ENCODE measurements around the gene SRPX2. TPM values are rescaled to one million over a fixed set of nuclear protein-coding genes. Genes with fewer than 3 reads are reported as not detected.
A peak's percentile ranks its signal among the peaks of the same experiment; 100 is the strongest.

Gene SRPX2
- 9.0 and 31.6 TPM in 2 replicates for total RNA-seq

- DNase-seq (ENCODE audit: low read depth) (peak; percentile 90), FAIRE-seq (peak; percentile 32)
- H3K4me3 ChIP-seq (ENCODE audit: low read depth, low read length) = peak within 1 kb of the TSS; percentile 23
Observed at GRCh38 chrX:100643956-100644860, at the start of gene SRPX2. Gene SRPX2 (plus strand): TSS chrX:100644199. CDS start chrX:100646323, 2,124 bp downstream.

DNA sequence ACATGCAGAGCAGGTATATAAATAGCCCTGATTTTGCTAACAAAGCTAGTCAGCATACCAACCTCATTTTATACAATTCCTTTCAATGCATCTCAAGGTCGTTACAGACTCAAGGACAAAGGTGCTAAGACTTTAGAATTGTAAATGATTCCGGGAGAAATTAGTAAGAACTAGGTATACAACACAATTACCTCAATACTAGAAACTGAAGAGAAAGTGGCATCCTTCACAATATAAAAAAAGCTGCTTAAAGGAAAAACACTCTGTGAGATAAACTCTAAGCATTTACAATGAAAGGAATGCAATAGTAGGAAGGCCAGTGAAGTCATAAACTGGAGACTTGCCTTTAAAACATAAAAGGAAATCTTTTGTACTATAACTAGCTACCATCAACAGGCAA lies 47.4 kb upstream of the SRPX2 start:
- FAIRE-seq = no peak

More at GRCh38 chrX:100643956-100644860, at the start of gene SRPX2:
- TF ChIP-seq, protein P1, sequence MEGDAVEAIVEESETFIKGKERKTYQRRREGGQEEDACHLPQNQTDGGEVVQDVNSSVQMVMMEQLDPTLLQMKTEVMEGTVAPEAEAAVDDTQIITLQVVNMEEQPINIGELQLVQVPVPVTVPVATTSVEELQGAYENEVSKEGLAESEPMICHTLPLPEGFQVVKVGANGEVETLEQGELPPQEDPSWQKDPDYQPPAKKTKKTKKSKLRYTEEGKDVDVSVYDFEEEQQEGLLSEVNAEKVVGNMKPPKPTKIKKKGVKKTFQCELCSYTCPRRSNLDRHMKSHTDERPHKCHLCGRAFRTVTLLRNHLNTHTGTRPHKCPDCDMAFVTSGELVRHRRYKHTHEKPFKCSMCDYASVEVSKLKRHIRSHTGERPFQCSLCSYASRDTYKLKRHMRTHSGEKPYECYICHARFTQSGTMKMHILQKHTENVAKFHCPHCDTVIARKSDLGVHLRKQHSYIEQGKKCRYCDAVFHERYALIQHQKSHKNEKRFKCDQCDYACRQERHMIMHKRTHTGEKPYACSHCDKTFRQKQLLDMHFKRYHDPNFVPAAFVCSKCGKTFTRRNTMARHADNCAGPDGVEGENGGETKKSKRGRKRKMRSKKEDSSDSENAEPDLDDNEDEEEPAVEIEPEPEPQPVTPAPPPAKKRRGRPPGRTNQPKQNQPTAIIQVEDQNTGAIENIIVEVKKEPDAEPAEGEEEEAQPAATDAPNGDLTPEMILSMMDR (IDR thresholded peaks at IDR 0.05; ENCODE audit: insufficient read depth, low read length, severe bottlenecking) = no peak
- Histone ChIP-seq H3K27me3 (ENCODE audit: control insufficient read depth, insufficient read depth, low read length) (no peaks in the 10 kb centered on the region), H3K36me3 (ENCODE audit: control insufficient read depth, insufficient read depth, low read length) (no peaks in the 10 kb centered on the region)

DNA sequence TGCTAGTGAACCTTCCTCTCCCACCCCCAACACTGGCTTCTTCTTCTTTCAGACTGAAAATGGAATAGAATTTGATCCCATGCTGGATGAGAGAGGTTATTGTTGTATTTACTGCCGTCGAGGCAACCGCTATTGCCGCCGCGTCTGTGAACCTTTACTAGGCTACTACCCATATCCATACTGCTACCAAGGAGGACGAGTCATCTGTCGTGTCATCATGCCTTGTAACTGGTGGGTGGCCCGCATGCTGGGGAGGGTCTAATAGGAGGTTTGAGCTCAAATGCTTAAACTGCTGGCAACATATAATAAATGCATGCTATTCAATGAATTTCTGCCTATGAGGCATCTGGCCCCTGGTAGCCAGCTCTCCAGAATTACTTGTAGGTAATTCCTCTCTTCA lies 44.5 kb upstream of the SRPX2 start:
- DNase-seq (ENCODE audit: low read depth) (no peak), FAIRE-seq (no peak)
- TF ChIP-seq, protein P1 (IDR thresholded peaks at IDR 0.05; ENCODE audit: insufficient read depth, low read length, severe bottlenecking) = no peak
- Histone ChIP-seq H3K36me3 (ENCODE audit: control insufficient read depth, insufficient read depth, low read length) (no peaks in the 10 kb centered on the region), H3K27me3 (ENCODE audit: control insufficient read depth, insufficient read depth, low read length) (no peaks in the 10 kb centered on the region), H3K4me3 (ENCODE audit: low read depth, low read length) (no peak overlapping the region)

More for the DNA sequence above, 47.4 kb upstream of the SRPX2 start:
- Histone ChIP-seq H3K4me3 (ENCODE audit: low read depth, low read length) (no peak overlapping the region), H3K27me3 (ENCODE audit: control insufficient read depth, insufficient read depth, low read length) (no peaks in the 10 kb centered on the region), H3K36me3 (ENCODE audit: control insufficient read depth, insufficient read depth, low read length) (no peaks in the 10 kb centered on the region)
- no peak for DNase-seq (ENCODE audit: low read depth)
- TF ChIP-seq, protein P1 (IDR thresholded peaks at IDR 0.05; ENCODE audit: insufficient read depth, low read length, severe bottlenecking) = no peak

- Histone ChIP-seq H3K36me3 (ENCODE audit: control insufficient read depth, insufficient read depth, low read length) (no peaks in the 10 kb centered on the region), H3K27me3 (ENCODE audit: control insufficient read depth, insufficient read depth, low read length) (no peaks in the 10 kb centered on the region), H3K4me3 (ENCODE audit: low read depth, low read length) (no peak overlapping the region)
- TF ChIP-seq, protein P1 (IDR thresholded peaks at IDR 0.05; ENCODE audit: insufficient read depth, low read length, severe bottlenecking) = no peak
- FAIRE-seq = no peak
- peak; percentile 1 for DNase-seq (ENCODE audit: low read depth)
Observed at GRCh38 chrX:100600340-100600739, 43.7 kb upstream of the SRPX2 start.

DNA sequence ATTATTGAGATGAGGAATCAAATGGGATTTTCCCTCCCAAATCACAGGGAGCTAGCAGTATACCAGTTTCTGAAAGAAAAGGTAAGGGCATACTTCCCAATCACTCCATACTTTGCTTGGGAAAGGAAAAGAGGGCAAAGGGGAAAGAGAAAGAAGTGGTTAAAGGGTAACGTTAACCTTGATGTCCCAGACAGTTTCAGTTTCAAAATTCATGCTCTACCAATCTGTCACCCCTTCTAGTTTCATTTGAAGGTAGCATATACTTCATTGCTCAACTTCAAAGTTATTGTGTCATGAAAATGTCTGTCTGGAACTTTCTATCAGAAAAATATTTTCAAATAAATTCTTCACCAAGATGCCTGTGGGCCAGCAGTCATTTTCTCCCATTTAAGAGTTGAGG lies 43.2 kb upstream of the SRPX2 start:
- TF ChIP-seq, protein P1 (IDR thresholded peaks at IDR 0.05; ENCODE audit: insufficient read depth, low read length, severe bottlenecking) = no peak
- FAIRE-seq (no peak), DNase-seq (ENCODE audit: low read depth) (no peak)
- Histone ChIP-seq H3K27me3 (ENCODE audit: control insufficient read depth, insufficient read depth, low read length) (no peaks in the 10 kb centered on the region), H3K36me3 (ENCODE audit: control insufficient read depth, insufficient read depth, low read length) (no peaks in the 10 kb centered on the region), H3K4me3 (ENCODE audit: low read depth, low read length) (no peak overlapping the region)

All from bronchial epithelial cell (primary cell).